ENCODE measurements around the gene AMFR.

Gene AMFR

GRCh38 chr16:56351481-56351880, 73.9 kb downstream of the AMFR start:
- no peak for DNase-seq (ENCODE audit: low read depth, low spot score)
- H3K27ac ChIP-seq = no peak overlapping the region

DNA sequence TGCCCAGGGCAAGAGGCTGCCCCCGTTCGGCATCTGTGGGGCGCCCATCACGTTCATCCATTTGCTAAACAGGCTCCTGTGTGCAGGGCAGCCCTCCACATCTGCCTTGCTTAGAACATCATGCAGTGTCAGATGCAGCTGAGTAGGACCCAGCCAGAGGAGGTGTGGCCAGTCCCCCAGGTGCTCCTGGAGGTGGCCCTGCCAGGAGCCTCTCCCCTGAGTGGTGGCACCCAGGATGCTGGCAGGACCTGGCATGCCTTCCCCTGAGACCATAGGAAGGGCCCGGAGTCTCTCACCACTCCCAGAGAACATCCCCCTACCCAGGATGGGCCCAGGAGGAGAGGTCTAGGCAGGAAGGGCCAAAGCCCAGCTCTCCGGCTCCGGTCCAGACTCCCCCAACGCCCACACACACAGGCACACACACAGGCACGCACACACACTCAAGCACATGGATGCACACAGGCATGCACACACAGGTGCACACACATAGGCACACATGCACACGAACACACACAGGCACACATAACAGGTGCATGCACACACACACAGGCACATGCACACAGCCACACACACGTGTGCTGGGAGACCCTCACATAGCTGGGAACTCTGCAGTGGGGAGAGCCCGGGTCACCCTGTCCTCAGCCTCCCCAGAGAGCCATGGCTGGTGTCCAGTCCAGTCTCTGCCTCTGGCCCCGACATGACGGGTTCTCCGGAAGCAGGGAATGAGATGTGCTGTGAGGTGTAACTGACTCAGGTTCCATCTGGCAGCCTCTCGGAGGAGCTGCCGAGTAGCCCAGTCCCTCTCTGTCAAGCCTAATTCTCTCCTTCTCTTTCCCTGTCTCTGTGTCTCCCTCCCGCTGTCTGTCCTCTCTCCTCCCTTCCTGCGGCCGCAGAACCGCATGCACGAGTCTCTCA, 74.6 kb downstream of the AMFR start:
- no peak for DNase-seq (ENCODE audit: low read depth, low spot score)
- H3K27ac ChIP-seq = no peak overlapping the region

GRCh38 chr16:56349711-56350161, 75.6 kb downstream of the AMFR start:
- no peak overlapping the region for H3K27ac ChIP-seq
- DNase-seq (ENCODE audit: low read depth, low spot score) = no peak

DNA sequence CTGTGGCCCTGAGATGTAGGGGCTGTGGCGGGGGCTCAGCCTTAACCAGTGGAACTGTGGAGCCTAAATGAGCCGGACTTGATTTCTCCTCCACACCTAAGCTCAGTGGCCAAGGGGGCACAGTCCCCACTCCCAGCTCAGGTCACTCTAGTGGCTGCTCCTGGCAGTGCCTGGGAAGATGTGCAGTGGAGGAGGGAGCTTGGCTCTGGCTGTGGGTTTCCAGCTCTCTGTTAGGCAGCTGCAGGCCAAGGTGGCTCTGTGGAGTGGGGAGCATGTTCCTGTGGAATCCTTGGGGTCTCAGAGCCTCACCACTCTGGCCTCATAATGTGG, 76.3 kb downstream of the AMFR start:
- no peak for DNase-seq (ENCODE audit: low read depth, low spot score)
- no peak overlapping the region for H3K27ac ChIP-seq

- no peak overlapping the region for H3K27ac ChIP-seq
- DNase-seq (ENCODE audit: low read depth, low spot score) = no peak
These were observed 76.9 kb downstream of the AMFR start for GRCh38 chr16:56348168-56349085.

- no peak for DNase-seq (ENCODE audit: low read depth, low spot score)
These were observed 77.7 kb downstream of the AMFR start for GRCh38 chr16:56347670-56348069.

GRCh38 chr16:56347166-56347565, 78.2 kb downstream of the AMFR start:
- no peak for DNase-seq (ENCODE audit: low read depth, low spot score)
- H3K27ac ChIP-seq = no peak overlapping the region

More at GRCh38 chr16:56347670-56348069, 77.7 kb downstream of the AMFR start:
- H3K27ac ChIP-seq = no peak overlapping the region

GRCh38 chr16:56346131-56346890, 79.0 kb downstream of the AMFR start:
- no peak overlapping the region for H3K27ac ChIP-seq
- DNase-seq (ENCODE audit: low read depth, low spot score) = no peak

- DNase-seq (ENCODE audit: low read depth, low spot score) = no peak
These were observed 79.8 kb downstream of the AMFR start for GRCh38 chr16:56345406-56346050.

GRCh38 chr16:56344518-56345405, 80.6 kb downstream of the AMFR start:
- no peak overlapping the region for H3K27ac ChIP-seq
- DNase-seq (ENCODE audit: low read depth, low spot score) = no peak

More at GRCh38 chr16:56345406-56346050, 79.8 kb downstream of the AMFR start:
- no peak overlapping the region for H3K27ac ChIP-seq

DNA sequence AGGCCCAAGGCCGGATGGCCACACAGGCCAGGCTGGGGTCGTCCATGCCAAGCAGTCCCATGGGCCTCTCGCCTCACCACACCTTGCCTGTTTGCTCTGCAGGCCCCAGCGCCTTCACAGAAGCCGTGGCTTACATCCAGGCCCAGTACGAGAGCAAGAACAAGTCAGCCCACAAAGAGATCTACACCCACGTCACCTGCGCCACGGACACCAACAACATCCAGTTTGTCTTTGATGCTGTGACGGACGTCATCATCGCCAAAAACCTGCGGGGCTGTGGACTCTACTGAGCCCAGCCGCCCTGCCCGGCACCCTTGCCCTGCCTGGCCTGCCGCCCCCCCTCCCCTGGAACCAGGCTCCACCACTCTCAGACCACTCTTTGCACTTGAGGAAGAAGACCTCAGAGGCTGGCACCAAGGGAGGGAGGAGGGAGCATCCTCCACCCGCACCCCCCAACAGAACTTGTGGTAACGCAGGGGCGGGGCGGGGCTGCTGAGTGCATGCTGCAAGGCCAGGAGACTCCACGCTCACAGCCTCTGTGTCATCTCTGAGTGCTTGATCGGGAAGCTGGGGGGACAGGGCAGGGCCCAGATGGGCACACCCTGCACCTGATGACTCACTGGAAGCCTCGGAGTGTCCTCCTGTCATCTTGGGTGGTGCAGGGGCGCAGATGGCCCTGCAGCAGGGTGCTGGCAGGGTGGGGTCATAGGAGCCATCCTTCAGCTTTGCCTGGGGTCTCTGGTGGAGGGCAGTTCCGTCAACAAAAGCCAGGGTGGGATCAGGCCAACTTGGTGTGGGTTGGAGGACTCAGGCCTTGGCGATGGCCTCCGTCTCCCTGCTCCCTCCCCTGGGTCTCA, 81.5 kb downstream of the AMFR start:
- peak; percentile 34 for DNase-seq (ENCODE audit: low read depth, low spot score)
- no peak overlapping the region for H3K27ac ChIP-seq

- no peak for DNase-seq (ENCODE audit: low read depth, low spot score)
These were observed 83.5 kb downstream of the AMFR start for GRCh38 chr16:56341656-56342399.

DNA sequence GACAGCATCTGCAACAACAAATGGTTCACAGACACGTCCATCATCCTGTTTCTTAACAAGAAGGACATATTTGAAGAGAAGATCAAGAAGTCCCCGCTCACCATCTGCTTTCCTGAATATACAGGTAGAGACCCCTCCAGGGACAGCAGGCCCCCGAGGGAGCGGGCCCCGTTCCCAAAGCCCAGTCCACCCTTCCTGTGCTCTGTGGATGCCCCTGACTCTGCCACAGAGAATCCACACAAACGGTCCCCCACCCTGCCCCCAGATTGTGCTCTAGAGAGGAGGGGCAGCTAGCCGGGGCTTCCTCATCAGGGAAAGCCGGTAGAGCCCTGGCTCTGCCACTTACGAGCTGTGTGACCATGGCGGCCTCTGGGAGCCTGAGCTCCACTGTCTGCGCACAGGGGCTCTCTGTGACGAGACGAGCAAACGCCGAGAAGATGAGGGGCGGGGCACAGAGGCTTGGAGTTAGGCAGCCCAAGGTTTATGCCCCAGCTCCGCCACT, 84.4 kb downstream of the AMFR start:
- H3K27ac ChIP-seq = no peak overlapping the region
- DNase-seq (ENCODE audit: low read depth, low spot score) = no peak

More at GRCh38 chr16:56341656-56342399, 83.5 kb downstream of the AMFR start:
- H3K27ac ChIP-seq = no peak overlapping the region

GRCh38 chr16:56340416-56340815, 84.9 kb downstream of the AMFR start:
- no peak for DNase-seq (ENCODE audit: low read depth, low spot score)
- H3K27ac ChIP-seq = no peak overlapping the region

DNA sequence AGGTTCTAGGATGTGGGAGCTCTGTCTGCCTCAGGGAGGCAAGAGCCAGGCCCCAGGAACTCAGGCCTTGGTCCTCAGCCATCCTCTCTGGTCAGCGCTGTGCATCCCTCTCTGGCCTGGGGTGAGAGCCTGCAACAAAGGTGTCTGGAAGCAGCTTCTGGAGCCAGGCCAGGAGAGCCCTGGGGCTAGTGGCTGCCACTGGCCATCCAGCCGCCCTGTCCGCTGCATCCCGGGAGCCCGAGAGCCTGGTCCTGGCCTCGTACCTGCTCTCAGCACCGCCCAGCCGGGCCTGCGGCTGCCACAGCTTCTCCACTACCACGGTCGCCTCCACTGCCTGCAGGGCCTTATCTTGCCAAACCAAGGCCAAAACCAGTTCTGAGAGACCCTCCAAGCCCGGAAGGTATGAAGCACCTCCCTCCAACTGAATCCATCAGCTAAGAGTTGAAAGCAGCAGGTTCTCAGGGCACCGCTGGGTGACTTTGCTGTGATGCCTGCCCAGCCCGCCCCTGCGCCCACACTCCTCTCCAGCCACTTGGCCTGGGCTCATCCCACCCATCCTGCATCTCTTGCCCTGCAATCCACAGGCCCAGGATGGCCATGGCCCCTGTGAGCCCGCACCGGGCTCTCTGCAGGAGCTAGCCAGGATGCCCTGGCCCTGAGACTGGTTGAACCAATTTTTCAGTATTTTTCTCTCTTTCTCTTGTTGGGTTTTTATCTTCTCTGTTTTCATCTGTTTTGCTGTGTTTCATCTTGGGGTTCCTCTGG, 85.7 kb downstream of the AMFR start:
- no peak overlapping the region for H3K27ac ChIP-seq
- no peak for DNase-seq (ENCODE audit: low read depth, low spot score)

- DNase-seq (ENCODE audit: low read depth, low spot score) = no peak
- H3K27ac ChIP-seq = no peak overlapping the region
These were observed 86.6 kb downstream of the AMFR start for GRCh38 chr16:56338566-56339318.
